Measurements from ENCODE around the gene RBM28. TPM values are rescaled to one million over a fixed set of nuclear protein-coding genes. Genes with fewer than 3 reads are reported as not detected.

Gene RBM28
- total RNA-seq, 2 donors from 2014 or later, result 20.2 to 28.3 TPM

GRCh38 chr7:128350708-128351295, 7.1 kb upstream of the RBM28 start:
- Histone ChIP-seq H3K27me3 (peaks cover 0 to 11% of the 10 kb centered on the region in 2 donors), H3K4me3 (no peak overlapping the region), H3K4me1 (peaks cover 12% of the 10 kb centered on the region), H3K36me3 (replicated peaks in 1 of 2; ENCODE audit: insufficient read depth in 1 of 2, low read depth in 2 of 2) (no peaks in the 10 kb centered on the region), H3K9me3 (no peaks in the 10 kb centered on the region), H3K27ac (no peak overlapping the region)
- DNase-seq, result no peak
- ATAC-seq, result no peak
- intact Hi-C loops (cut with DNase I), result loop anchor here (2.0 kb wide), 1 partner anchor 38 kb away; no protein-coding TSS in a partner anchor
- 67 to 100% methylated on average over 2 to 30 of the region's 35 CpGs for WGBS, 2 donors
- TF ChIP-seq, protein P1, sequence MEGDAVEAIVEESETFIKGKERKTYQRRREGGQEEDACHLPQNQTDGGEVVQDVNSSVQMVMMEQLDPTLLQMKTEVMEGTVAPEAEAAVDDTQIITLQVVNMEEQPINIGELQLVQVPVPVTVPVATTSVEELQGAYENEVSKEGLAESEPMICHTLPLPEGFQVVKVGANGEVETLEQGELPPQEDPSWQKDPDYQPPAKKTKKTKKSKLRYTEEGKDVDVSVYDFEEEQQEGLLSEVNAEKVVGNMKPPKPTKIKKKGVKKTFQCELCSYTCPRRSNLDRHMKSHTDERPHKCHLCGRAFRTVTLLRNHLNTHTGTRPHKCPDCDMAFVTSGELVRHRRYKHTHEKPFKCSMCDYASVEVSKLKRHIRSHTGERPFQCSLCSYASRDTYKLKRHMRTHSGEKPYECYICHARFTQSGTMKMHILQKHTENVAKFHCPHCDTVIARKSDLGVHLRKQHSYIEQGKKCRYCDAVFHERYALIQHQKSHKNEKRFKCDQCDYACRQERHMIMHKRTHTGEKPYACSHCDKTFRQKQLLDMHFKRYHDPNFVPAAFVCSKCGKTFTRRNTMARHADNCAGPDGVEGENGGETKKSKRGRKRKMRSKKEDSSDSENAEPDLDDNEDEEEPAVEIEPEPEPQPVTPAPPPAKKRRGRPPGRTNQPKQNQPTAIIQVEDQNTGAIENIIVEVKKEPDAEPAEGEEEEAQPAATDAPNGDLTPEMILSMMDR (IDR thresholded peaks at IDR 0.05), result no peak
- TF ChIP-seq POLR2A (IDR thresholded peaks at IDR 0.05), result no peak

DNA sequence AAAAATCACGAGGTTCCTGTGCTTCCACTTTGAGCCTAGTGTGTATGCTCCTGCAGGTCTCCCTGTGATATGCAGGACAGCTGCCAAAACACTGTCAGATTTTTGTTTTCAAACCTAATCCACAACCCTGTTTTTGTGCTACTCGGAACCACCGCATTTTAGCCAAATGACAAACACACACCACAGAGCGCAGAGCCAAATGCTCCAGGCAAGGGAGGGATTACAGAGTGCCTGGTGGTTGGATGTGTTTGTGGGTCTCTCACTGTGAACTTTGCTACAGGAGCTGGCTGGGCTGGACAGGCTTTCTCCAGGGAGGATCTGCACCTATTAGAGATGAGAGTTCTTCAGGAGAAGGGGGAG, 5.7 kb upstream of the RBM28 start:
- Histone ChIP-seq H3K27ac (no peak overlapping the region), H3K27me3 (peaks cover 0 to 11% of the 10 kb centered on the region in 2 donors), H3K9me3 (no peaks in the 10 kb centered on the region), H3K4me1 (peaks cover 12% of the 10 kb centered on the region), H3K36me3 (replicated peaks in 1 of 2; ENCODE audit: insufficient read depth in 1 of 2, low read depth in 2 of 2) (no peaks in the 10 kb centered on the region), H3K4me3 (no peak overlapping the region)
- intact Hi-C loops (cut with DNase I), result no loop called here
- 32 to 33% methylated on average over 4 of the region's 4 CpGs for WGBS, 2 donors
- DNase-seq, result no peak
- TF ChIP-seq, protein P1 (IDR thresholded peaks at IDR 0.05), result no peak
- no peak for TF ChIP-seq POLR2A (IDR thresholded peaks at IDR 0.05)
- ATAC-seq, result no peak

- TF ChIP-seq, protein P1 (IDR thresholded peaks at IDR 0.05), result peak in 5 of 7 experiments; percentile 37 to 69 (median 58)
- no peak for TF ChIP-seq POLR2A (IDR thresholded peaks at IDR 0.05)
- Histone ChIP-seq H3K4me1 (peaks cover 16% of the 10 kb centered on the region), H3K27me3 (peaks cover 0 to 6% of the 10 kb centered on the region in 2 donors), H3K9me3 (no peaks in the 10 kb centered on the region), H3K4me3 (no peak overlapping the region), H3K36me3 (replicated peaks in 1 of 2; ENCODE audit: insufficient read depth in 1 of 2, low read depth in 2 of 2) (no peaks in the 10 kb centered on the region), H3K27ac (no peak overlapping the region)
- ATAC-seq (no peak), DNase-seq (peak; percentile 34 to 62 (median 43))
- intact Hi-C loops (cut with DNase I), result no loop called here
- 0 to 2% methylated on average over 2 of the region's 2 CpGs for WGBS, 2 donors
These were observed 4.0 kb upstream of the RBM28 start for GRCh38 chr7:128347647-128348097.

DNA sequence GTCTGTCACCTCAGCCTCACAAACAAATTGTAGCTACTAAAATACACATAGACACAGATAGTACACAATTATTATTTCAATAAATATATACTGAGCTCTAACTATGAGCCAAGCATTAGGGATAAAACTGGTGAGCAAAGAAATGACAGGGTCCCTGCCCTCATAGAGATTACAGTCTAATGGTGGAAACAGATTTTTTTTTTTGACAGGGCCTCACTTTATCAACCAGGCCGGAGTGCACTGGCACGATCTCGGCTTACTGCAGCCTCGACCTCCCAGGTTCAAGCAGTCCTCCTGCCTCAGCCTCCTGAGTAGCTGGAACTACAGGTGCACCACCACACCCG, 695 bp upstream of the RBM28 start:
- H3K4me3 ChIP-seq, result no peak overlapping the region

More for the DNA sequence above, 695 bp upstream of the RBM28 start:
- no peaks in the 10 kb centered on the region for H3K36me3 ChIP-seq (replicated peaks in 1 of 2; ENCODE audit: insufficient read depth in 1 of 2, low read depth in 2 of 2)
- no peak overlapping the region for H3K27ac ChIP-seq
- no peaks in the 10 kb centered on the region for H3K27me3 ChIP-seq
- 91 to 97% methylated on average over 4 to 5 of the region's 5 CpGs for WGBS, 2 donors
- no peak for ATAC-seq
- H3K4me1 ChIP-seq, result peaks cover 14% of the 10 kb centered on the region
- intact Hi-C loops (cut with DNase I), result no loop called here
- H3K9me3 ChIP-seq, result no peaks in the 10 kb centered on the region
- DNase-seq, result no peak
- TF ChIP-seq, protein P1 (IDR thresholded peaks at IDR 0.05), result no peak
- TF ChIP-seq POLR2A (IDR thresholded peaks at IDR 0.05), result no peak
